K562 (cell line): Measurements from ENCODE around the gene MGST2. TPM values are rescaled to one million over a fixed set of nuclear protein-coding genes. Genes with fewer than 3 reads are reported as not detected.

Experiments used
- ATAC-seq: fragments of 200-7000 bp; cut with Tn5 transposase; 3 replicates; pipeline ENCODE4 v1.9.1; 2020; ENCODE audit warnings: moderate library complexity
- BruUV-seq: library from RNA; stranded (reverse); fragments of 400-500 nt; replicated peaks from 2 replicates; lab custom pipeline; 2021; lab: Mats Ljungman, UMichigan
- CTCF ChIA-PET: fragments of 300-600 bp; formaldehyde crosslinking; extraction: SDS; loops from one replicate; lab custom pipeline; 2021; ENCODE audit warnings: low intra/inter-chr PET ratio; lab: Yijun Ruan, JAX
- POLR2A ChIA-PET: fragments of 300-600, 350-650 bp; sonication (Branson Sonifier 250); formaldehyde crosslinking; extraction: SDS; loops from one replicate; lab custom pipeline; 2021; ENCODE audit warnings: antibody characterized with exemption, inconsistent platforms; lab: Yijun Ruan, JAX
- DNase-seq, 4 experiments: peaks; one replicate each; pipeline versions ENCODE4 v3.0.0 to v3.0.0-alpha.2; 2011 to 2018; ENCODE audit warnings: low spot score in 3 of 4, mixed read lengths in 3 of 4; ENCODE audit errors: extremely low read depth in 1 of 4
- FAIRE-seq: peaks from 2 replicates; lab custom pipeline; 2011; peaks lifted over from hg19 to GRCh38; lab: Jason Lieb, UNC
- H2AFZ ChIP-seq: 2 replicates; pipeline ENCODE4 v1.6.0; 2011; ENCODE audit warnings: low read depth, low read length, control low read depth, inconsistent platforms
- H3K27ac ChIP-seq: fragments of 200-600 bp; 3 replicates; pipeline ENCODE4 v1.8.0; 2011; ENCODE audit warnings: low read depth, mild to moderate bottlenecking, control low read depth, inconsistent platforms, low read length, moderate library complexity, mixed read lengths; ENCODE audit errors: extremely low read depth
- H3K27me3 ChIP-seq, 2 experiments: fragments of 300-600 bp in 1 of 2; 2 replicates in 1 of 2; 3 replicates in 1 of 2; pipeline versions ENCODE4 v1.6.0 to v1.8.0; 2011; ENCODE audit warnings: inconsistent platforms in 2 of 2, low read length in 2 of 2, mild to moderate bottlenecking in 1 of 2, mixed read lengths in 1 of 2, moderate library complexity in 1 of 2; ENCODE audit not compliant: control insufficient read depth in 2 of 2, insufficient read depth in 2 of 2
- H3K36me3 ChIP-seq: fragments of 300-600 bp; 3 replicates; pipeline ENCODE4 v1.8.0; 2011; ENCODE audit warnings: mild to moderate bottlenecking, low read length, inconsistent platforms; ENCODE audit not compliant: control insufficient read depth, insufficient read depth
- H3K4me1 ChIP-seq, 2 experiments: fragments of 200-600 bp in 1 of 2; replicated peaks in 1 of 2; 2 replicates in 1 of 2; 3 replicates in 1 of 2; pipeline versions ENCODE4 v1.5.1 to v1.8.0; 2011; ENCODE audit warnings: inconsistent platforms in 2 of 2, low read length in 2 of 2, mild to moderate bottlenecking in 1 of 2, mixed read lengths in 1 of 2, moderate library complexity in 1 of 2; ENCODE audit not compliant: control insufficient read depth in 2 of 2, insufficient read depth in 2 of 2
- H3K4me2 ChIP-seq: 2 replicates; pipeline ENCODE4 v1.6.1; 2011; ENCODE audit warnings: low read length, control low read depth, inconsistent platforms, mixed read lengths; ENCODE audit not compliant: insufficient read depth
- H3K4me3 ChIP-seq: fragments of 200-600 bp; sonication (generic), shearing (Covaris generic); 2 replicates; pipeline ENCODE4 v1.5.1; 2016; ENCODE audit warnings: control low read depth, inconsistent platforms
- H3K79me2 ChIP-seq: fragments of 200-600 bp; 3 replicates; pipeline ENCODE4 v1.8.0; 2011; ENCODE audit warnings: low read length, inconsistent platforms; ENCODE audit not compliant: control insufficient read depth, insufficient read depth
- H3K9ac ChIP-seq, 2 experiments: 2 replicates each; pipeline versions ENCODE4 v1.6.0 to v1.6.1; 2011; ENCODE audit warnings: low read depth in 2 of 2, low read length in 2 of 2, control low read depth in 1 of 2, inconsistent platforms in 1 of 2, mild to moderate bottlenecking in 1 of 2, mixed read lengths in 1 of 2; ENCODE audit not compliant: insufficient read depth in 1 of 2
- H3K9me1 ChIP-seq: one replicate; pipeline ENCODE4 v1.6.0; 2011; ENCODE audit warnings: inconsistent platforms, mild to moderate bottlenecking, low read length, moderate library complexity; ENCODE audit not compliant: control insufficient read depth, insufficient read depth
- H3K9me3 ChIP-seq: replicated peaks from 2 replicates; pipeline ENCODE4 v1.5.1; 2011; ENCODE audit warnings: low read depth, low read length, inconsistent platforms; ENCODE audit not compliant: control insufficient read depth, insufficient read depth
- H4K20me1 ChIP-seq: replicated peaks from 2 replicates; pipeline ENCODE4 v1.6.1; 2011; ENCODE audit warnings: low read length, inconsistent platforms, mixed read lengths; ENCODE audit not compliant: control insufficient read depth, insufficient read depth
- CCNT2 ChIP-seq: IDR thresholded peaks from 2 replicates; pipeline ENCODE4 v1.6.1; 2011; ENCODE audit warnings: borderline replicate concordance, low read depth, mild to moderate bottlenecking, moderate library complexity, mixed read lengths, low read length; ENCODE audit not compliant: insufficient read length; ENCODE audit errors: extremely low read depth
- HMG20B ChIP-seq: fragments of 250-450 bp; sonication (Bioruptor Pico); IDR thresholded peaks from 2 replicates; pipeline ENCODE4 v1.5.0; 2021; ENCODE audit warnings: mild to moderate bottlenecking
- MBD2 ChIP-seq: sonication (generic); IDR thresholded peaks from 2 replicates; pipeline ENCODE4 v1.6.1; 2016; ENCODE audit warnings: low read depth, borderline replicate concordance
- MYBL2 ChIP-seq, 2 experiments: fragments of 450-650 bp in 1 of 2; sonication (generic) in 1 of 2; formaldehyde crosslinking in 1 of 2; IDR thresholded peaks; 2 replicates each; pipeline versions ENCODE4 v1.6.1 to v1.8.1; 2017 to 2022; ENCODE audit warnings: borderline replicate concordance in 1 of 2, inconsistent platforms in 1 of 2, low read depth in 1 of 2, mild to moderate bottlenecking in 1 of 2, missing genetic modification reagents in 1 of 2, moderate library complexity in 1 of 2
- SMARCB1 ChIP-seq: IDR thresholded peaks from 2 replicates; pipeline ENCODE4 v1.6.1; 2011; ENCODE audit warnings: improper control_type of control experiment, low read depth; ENCODE audit not compliant: insufficient read length
- SPI1 ChIP-seq: IDR thresholded peaks from 2 replicates; pipeline ENCODE4 v1.6.1; 2011; ENCODE audit warnings: low read depth, low read length, control low read depth, borderline replicate concordance
- TCFL5 ChIP-seq: fragments of 250-450 bp; sonication (Bioruptor Pico); conservative IDR thresholded peaks from 2 replicates; pipeline ENCODE4 v1.6.1; 2021; ENCODE audit warnings: mild to moderate bottlenecking, moderate library complexity, matching md5 sums
- ZBED1 ChIP-seq: IDR thresholded peaks from 2 replicates; pipeline ENCODE4 v1.6.1; 2014
- ZNF778 ChIP-seq: fragments of 450-650 bp; formaldehyde crosslinking; IDR thresholded peaks from 2 replicates; pipeline ENCODE4 v1.4.0; 2020; ENCODE audit warnings: mild to moderate bottlenecking, moderate library complexity
- WGBS: fragments of 100-300 bp; shearing (Covaris generic); methylation state at CpG from one replicate; pipeline ENCODE4 v1.1.6; 2016; ENCODE audit warnings: low coverage, mixed read lengths; ENCODE audit not compliant: insufficient coverage; ENCODE audit errors: missing lambda C conversion rate; 5-methylcytosine and 5-hydroxymethylcytosine counted together
- in situ Hi-C: fragments of 300-500 bp; cut with MboI; formaldehyde crosslinking; loops from 4 replicates; pipeline ENCODE4 v1.15.0; 2018; ENCODE audit warnings: inconsistent platforms, mixed read lengths
- intact Hi-C: fragments of 100-400 bp; cut with micrococcal nuclease; formaldehyde crosslinking; loops from 2 replicates; pipeline ENCODE4 v1.14.2; 2022
- polyA plus RNA-seq, 8 experiments: library from polyadenylated mRNA; depleted of rRNA in 4 of 8; stranded (reverse) in 5 of 8; unstranded in 3 of 8; fragments of >200 nt; fragmentation: Nextera tagmentation in 2 of 8; fragmentation: Illumina TruSeq in 1 of 8; extraction: Ambion mirVana in 2 of 8; extraction: Trizol in 1 of 8; gene quantifications; 2 replicates each; pipeline versions ENCODE4 v1.2.1 to v1.2.3, GENCODE V29; 2011 to 2014; ENCODE audit warnings: inconsistent platforms in 1 of 8, missing spikeins in 1 of 8
- total RNA-seq, 7 experiments: library from RNA; depleted of rRNA in 6 of 7; stranded (reverse); fragments of >200 nt in 6 of 7; fragmentation: Illumina TruSeq in 2 of 7; extraction: Trizol in 2 of 7; gene quantifications; 2 replicates each; pipeline versions ENCODE4 v1.2.1 to v1.2.3, GENCODE V29; 2011 to 2021; ENCODE audit warnings: low replicate concordance in 1 of 7
- TF ChIP-seq, protein P1 (sequence below): fragments of 450-650 bp; formaldehyde crosslinking; IDR thresholded peaks from 2 replicates; pipeline ENCODE4 v1.4.0; 2022; ENCODE audit warnings: missing genetic modification characterization
- TF ChIP-seq, protein P2 (sequence below): sonication (generic); formaldehyde crosslinking; IDR thresholded peaks from 2 replicates; pipeline ENCODE4 v1.8.1; 2023; ENCODE audit warnings: mild to moderate bottlenecking, missing genetic modification reagents

The MGST2 gene
- total and polyA plus RNA-seq, 9 of the 15 experiments (the other 6 are each of a cell fraction or from before 2014, with no cell fraction given), result 38.7 to 115 (median 84.6) TPM

DNA sequence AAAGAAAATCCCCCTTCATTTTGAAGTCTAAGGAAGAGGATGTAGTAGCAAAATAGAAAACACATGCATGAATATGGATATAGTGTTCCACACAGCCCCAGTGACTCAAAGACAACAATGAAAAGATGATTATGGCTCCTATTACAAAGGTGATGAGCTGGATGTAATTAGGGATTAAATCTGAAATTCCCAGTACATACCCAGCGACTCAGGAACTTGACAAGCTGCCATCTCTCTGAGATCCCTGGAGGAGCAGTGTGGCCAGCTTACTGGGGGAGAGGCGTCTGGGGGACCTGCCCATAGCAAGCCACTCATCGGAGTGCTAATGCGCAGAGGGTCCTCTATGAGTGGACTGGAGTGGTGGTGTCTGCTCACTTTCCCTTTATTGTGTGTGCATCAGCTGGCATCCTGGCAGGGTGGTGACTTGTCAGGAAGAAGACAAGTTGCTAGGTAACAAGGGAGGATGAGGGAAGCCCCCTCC lies 42.7 kb upstream of the MGST2 start:
- BruUV-seq, result no TSS peak
- WGBS, result 6% methylated on average over 4 of the region's 4 CpGs
- ATAC-seq, result no peak

More for the DNA sequence above, 42.7 kb upstream of the MGST2 start:
- in situ Hi-C loops, result no loop called here
- Histone ChIP-seq H3K79me2 (no peaks in the 10 kb centered on the region), H2AFZ (no peak overlapping the region), H3K4me1 (no peaks in the 10 kb centered on the region)
- POLR2A ChIA-PET, result interaction anchor here (0.6 kb wide), 1 partner anchor 111 kb away, joined by 4 read pairs; no protein-coding TSS in a partner anchor
- TF ChIP-seq ZNF778, result no peak
- TF ChIP-seq, protein P1, sequence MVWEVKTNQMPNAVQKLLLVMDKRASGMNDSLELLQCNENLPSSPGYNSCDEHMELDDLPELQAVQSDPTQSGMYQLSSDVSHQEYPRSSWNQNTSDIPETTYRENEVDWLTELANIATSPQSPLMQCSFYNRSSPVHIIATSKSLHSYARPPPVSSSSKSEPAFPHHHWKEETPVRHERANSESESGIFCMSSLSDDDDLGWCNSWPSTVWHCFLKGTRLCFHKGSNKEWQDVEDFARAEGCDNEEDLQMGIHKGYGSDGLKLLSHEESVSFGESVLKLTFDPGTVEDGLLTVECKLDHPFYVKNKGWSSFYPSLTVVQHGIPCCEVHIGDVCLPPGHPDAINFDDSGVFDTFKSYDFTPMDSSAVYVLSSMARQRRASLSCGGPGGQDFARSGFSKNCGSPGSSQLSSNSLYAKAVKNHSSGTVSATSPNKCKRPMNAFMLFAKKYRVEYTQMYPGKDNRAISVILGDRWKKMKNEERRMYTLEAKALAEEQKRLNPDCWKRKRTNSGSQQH (CRISPR knock-in tag), result no peak
- TF ChIP-seq TCFL5 (CRISPR knock-in tag), result no peak
- TF ChIP-seq MBD2, result no peak
- TF ChIP-seq MYBL2 (IDR thresholded peaks at IDR 0.05; ENCODE audit: low read depth), result no peak
- TF ChIP-seq MYBL2 (CRISPR knock-in tag; IDR thresholded peaks at IDR 0.05; ENCODE audit: borderline replicate concordance), result no peak
- no peak for TF ChIP-seq SPI1
- TF ChIP-seq ZBED1, result no peak
- no peak for TF ChIP-seq HMG20B
- no peak for TF ChIP-seq SMARCB1
- TF ChIP-seq, protein P2, sequence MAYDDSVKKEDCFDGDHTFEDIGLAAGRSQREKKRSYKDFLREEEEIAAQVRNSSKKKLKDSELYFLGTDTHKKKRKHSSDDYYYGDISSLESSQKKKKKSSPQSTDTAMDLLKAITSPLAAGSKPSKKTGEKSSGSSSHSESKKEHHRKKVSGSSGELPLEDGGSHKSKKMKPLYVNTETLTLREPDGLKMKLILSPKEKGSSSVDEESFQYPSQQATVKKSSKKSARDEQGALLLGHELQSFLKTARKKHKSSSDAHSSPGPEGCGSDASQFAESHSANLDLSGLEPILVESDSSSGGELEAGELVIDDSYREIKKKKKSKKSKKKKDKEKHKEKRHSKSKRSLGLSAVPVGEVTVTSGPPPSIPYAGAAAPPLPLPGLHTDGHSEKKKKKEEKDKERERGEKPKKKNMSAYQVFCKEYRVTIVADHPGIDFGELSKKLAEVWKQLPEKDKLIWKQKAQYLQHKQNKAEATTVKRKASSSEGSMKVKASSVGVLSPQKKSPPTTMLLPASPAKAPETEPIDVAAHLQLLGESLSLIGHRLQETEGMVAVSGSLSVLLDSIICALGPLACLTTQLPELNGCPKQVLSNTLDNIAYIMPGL (CRISPR knock-in tag), result no peak
- TF ChIP-seq CCNT2, result no peak
- TF ChIP-seq, all 486 proteins: peak for 0
- CTCF ChIA-PET, result no interaction called here
- H3K27me3 ChIP-seq, result peaks cover 7 to 21% of the 10 kb centered on the region in 2 experiments; a peak in 4 of 5 replicates
- H3K9ac ChIP-seq, result no peak overlapping the region
- intact Hi-C loops, result no loop called here
- H3K9me1 ChIP-seq, result no peaks in the 10 kb centered on the region
- H3K4me3 ChIP-seq, result no peak overlapping the region
- H4K20me1 ChIP-seq, result no peaks in the 10 kb centered on the region
- H3K4me2 ChIP-seq, result no peak overlapping the region
- H3K27ac ChIP-seq, result no peak overlapping the region
- no peak for DNase-seq
- no peaks in the 10 kb centered on the region for H3K36me3 ChIP-seq
- no peaks in the 10 kb centered on the region for H3K9me3 ChIP-seq
- FAIRE-seq, result no peak
